Measurements from ENCODE around the gene LAMA4.

LAMA4 gene

DNA sequence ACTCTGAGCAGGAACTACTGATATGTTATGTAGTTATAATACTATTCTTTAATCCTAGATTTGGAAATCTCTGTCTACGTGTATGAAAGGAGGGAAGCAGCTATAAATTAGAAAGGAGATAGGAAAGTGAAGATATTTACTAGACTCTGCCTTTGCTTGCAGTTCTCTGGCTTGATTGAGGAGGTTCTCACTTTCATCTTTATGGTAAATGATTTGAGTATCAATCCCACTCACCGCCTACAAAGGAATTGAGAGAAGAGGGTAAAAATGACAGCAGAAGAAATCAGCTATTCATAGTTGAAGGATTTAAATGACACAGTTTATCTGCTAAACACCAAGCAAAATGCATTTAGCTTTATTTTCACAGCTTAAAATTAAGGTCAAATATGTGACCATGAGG lies 99.7 kb downstream of the LAMA4 start:
- DNase-seq (ENCODE audit: low read depth in 1 of 2, low spot score in 1 of 2), result no peak

DNA sequence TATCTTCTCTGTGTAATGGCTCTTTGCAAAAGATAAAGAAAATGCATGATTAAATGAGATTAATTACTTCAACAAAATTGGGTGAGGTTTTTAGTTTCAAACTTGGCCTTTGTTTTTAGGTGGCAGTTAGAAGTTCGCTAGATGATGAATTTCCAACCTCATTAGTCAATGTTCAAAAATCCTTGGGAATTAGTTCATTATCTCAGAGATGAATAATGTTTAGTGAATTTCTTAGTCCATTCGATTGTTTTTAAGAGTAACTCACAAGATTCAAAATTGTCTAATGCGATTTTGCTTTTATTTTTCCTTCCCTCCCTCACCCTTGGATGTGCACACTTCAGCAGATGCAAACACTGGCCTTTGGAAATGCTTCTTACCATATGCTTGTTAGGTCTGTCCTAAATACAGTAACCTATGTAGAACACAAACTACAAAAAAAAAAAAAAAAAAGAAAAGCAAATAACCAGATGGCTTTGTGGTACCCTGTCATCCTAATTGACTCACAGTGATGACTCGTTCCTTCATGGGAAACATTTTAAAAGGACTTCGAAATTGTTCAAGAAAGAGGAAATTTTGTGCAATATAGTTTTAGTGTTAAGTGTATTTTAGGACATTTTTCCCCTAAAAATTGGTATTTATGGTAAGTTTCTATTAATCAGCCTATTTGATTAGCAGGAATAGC lies 100.3 kb downstream of the LAMA4 start:
- no peak for DNase-seq (ENCODE audit: low read depth in 1 of 2, low spot score in 1 of 2)

DNA sequence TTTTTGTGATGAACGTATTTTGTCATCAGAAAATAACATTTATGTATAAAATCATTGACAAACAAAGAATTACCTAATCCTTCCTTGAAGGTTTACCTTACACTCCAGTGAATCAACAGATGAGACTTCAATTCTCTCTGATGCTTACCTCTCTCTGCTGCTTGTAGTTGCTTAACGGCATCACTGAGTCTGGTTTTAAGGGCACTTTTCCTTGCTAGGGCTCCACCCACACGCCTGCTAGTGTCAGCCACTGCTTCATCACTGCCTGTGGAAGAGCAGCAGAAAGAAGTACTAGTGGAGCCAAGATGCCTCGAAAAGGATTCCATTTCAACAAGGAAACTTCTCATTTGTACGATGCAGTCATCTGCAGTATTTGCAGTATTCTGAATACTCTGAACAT lies 104.0 kb downstream of the LAMA4 start:
- no peak for DNase-seq (ENCODE audit: low read depth in 1 of 2, low spot score in 1 of 2)

DNA sequence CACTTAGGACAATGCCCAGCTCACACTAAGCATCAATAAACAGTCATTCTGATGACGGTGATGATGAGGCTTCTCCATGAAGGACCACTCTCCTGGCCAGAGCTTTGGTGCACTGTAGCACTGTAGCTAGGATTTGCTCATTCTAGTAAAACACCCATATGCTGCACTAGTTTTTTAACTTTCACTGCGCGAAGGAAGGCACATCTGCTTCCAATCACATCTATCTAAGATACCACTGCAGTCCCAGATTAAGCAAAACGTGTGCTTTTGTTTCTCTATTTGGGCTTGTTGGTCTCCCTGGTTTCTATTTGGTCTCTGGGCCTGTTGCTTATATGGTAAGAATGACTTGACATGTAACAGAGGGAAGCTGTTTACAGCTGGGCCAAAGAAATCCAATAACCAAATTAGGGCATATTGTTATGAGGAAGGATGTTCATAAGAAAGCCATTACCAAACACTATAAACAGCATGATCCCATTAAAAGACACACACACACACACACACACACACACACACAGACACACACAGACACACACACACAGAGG lies 104.6 kb downstream of the LAMA4 start:
- DNase-seq (ENCODE audit: low read depth in 1 of 2, low spot score in 1 of 2), result no peak

DNA sequence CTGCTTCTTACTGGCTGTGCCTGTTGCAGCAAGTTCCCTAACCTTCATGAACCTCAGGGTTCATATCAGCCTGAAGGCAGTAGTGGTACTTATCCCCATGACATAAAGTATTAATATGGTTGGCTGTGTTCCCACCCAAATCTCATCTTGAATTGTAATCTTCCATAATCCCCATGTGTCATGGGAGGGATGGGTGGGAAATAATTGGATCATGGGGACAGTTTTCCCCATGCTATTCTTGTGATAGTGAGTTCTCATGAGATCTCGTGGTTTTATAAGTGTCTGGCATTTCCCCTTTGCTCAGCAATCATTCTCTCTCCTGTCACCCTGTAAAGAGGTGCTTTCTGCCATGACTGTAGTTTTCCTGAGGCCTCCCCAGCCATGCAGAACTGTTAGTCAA lies 105.1 kb downstream of the LAMA4 start:
- no peak for DNase-seq (ENCODE audit: low read depth in 1 of 2, low spot score in 1 of 2)

DNA sequence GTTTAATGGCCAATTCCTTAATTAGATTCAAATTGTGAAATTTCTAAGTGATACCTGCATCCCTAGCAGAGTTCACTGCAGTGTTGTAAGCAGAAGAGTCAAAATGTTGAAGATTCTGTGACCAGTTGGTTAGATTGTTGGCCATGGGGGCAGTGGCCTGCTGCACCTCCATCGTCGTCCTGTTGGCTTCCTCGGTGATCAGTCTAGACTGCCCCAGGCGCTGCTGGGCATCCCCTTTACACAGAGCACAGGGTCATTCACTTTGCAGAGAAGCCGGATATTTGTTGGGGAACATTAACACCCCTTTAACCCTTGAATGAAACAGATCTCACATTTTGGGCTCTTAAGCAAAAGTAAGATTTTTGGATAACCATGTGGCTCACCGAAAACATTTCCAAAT lies 106.3 kb downstream of the LAMA4 start:
- DNase-seq (ENCODE audit: low read depth in 1 of 2, low spot score in 1 of 2), result no peak

DNA sequence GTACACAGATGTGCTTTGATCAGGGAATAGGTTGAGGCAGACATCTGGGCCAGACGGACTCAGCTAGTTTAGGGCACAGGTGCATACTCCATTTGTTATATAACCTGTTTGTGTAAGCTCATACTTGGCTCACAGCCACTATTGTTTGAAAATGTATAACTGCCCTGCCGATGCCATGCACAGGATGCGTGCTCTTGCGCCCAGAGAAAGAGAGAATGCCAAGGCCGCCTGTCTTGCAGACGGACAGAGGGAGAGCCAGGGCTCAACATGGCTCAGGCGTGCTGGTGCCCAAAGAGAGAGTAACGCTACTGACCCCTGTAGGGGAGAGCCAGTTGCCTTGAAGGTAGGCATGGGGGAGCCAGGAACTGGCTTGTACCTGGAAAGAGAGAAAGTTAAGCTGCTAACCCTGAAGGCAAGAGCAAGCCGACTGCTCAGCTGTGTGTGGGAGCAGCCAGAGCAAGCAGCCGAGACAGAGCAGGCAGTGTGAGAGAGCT lies 109.2 kb downstream of the LAMA4 start:
- no peak for DNase-seq (ENCODE audit: low read depth in 1 of 2, low spot score in 1 of 2)

DNA sequence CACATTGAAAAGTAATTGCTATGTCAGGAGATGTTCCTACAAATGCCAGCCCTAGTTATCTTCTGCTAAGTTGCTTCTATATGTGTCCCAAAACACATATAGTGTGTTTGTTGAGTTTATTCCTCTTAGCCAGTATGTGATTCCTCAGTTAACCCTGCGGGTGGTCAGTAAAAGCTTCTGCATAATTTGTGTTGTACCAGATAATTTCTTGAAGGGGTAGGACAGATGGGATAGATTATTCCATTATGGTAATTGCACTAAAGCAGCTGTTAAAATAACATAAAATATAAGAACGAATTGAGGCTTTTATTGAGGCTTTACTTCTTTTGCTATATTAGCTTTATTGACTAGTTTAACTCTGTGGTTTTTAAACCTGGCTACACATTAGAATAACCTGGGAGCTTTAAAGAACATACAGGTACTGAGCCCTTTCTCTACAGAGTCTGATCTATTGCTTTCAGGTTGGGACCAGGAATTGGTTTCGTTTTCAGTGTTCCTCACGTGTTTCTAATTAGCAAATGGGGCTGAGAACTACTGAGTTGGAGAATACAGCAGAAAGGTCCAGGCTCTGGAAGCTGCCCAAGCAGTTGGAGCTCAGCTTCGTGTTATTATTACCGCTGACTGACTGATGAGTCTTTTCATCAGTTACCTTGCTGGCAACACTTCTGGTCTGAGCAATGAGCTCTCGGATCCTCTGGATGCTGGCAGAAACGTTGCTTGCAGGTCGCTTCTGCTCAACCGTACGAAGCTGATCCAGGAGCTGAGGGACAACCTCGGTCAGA lies 110.0 kb downstream of the LAMA4 start:
- DNase-seq (ENCODE audit: low read depth in 1 of 2, low spot score in 1 of 2), result no peak

DNA sequence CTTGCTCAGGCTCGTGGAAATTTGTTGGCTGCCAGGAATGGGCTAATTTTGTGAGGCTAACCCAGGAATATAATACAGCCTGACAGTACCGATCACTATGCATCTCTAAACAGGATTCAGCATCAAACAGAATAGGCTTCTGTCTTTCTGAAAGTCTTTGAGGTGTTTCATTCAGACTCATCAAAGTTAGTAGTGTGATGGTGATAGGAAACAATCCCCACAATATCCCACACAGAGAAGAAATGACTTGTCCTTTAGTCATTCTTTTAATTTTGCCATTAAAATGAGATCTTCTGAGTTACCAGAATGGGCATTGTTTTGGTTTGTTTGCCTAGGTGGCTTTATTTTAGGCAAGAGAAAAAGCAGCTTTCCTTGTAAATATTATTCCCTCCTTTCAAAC lies 112.7 kb downstream of the LAMA4 start:
- no peak for DNase-seq (ENCODE audit: low read depth in 1 of 2, low spot score in 1 of 2)

DNA sequence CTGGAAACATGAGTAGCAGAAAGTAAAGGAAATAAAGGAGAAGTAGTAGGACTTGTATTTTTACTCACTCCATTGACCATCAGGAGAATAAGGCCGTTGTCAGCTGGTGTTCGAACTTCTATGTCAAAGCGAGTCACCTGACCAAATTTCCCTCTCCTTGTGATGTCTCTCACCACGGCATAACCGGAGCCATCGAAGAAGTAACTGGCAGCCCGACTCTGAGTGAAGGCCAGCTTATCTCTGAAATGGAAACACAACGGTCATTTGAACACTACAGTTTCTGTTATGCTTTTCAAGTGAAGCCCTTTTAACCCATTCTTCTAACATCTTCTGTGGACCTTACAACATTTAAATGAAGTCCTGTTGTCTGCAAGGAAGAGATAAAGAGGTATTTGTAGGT lies 115.3 kb downstream of the LAMA4 start:
- no peak for DNase-seq (ENCODE audit: low read depth in 1 of 2, low spot score in 1 of 2)

DNA sequence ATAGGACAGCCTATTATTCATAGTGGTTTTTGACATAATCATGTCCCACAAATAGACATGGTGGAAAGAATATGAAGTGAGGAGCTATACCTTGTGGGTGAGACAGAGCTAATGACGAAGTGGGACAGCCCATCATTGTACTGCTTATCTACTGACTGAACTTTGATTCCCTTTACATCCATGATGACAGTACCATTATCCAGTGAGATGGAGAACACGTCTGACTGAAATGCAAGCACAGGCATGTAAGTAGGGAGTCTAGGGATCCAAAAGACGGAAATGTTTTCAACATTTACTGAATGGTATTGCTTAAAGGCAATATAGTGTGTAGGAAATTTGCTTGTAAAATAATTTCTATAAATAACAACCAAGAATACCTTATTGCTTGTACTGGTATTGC lies 123.5 kb downstream of the LAMA4 start:
- no peak for DNase-seq (ENCODE audit: low read depth in 1 of 2, low spot score in 1 of 2)

DNA sequence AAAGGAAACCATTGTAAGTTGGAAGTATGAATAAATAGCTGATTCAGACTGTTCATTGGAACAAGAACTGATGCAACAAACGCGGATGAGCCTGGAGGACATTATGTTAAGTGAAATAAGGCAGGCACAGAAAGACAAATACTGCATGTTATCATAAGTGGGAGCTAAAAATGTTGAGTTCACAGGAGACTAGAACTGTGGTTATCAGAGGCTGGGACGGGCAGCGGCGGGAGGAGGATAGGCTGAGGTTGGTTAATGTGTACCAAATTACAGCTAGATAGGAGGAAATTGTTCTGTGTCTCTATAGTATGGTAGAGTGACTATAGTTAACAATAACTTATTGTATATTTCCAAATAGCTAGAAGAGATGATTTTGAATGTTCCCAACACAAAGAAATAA lies 126.2 kb downstream of the LAMA4 start:
- no peak for DNase-seq (ENCODE audit: low read depth in 1 of 2, low spot score in 1 of 2)

DNA sequence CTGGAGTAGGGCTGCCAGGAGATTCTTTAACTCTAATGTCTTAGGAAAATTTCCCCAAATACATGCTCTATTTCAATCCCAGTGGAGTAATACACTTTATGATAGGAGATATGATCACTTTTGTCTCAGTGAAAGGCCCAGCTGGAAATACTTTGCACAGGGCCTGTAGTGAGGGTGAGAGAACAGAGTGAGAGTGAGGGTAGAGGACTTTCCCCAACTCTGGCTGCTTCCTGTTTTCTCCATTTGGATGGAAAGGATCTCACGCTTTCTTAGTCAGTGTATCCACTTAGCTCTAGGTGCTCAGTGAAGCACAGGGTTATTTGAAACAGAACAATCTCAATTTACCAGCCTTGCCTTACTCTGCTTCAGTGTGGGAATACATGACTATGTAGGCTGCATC lies 130.4 kb downstream of the LAMA4 start:
- no peak for DNase-seq (ENCODE audit: low read depth in 1 of 2, low spot score in 1 of 2)

DNA sequence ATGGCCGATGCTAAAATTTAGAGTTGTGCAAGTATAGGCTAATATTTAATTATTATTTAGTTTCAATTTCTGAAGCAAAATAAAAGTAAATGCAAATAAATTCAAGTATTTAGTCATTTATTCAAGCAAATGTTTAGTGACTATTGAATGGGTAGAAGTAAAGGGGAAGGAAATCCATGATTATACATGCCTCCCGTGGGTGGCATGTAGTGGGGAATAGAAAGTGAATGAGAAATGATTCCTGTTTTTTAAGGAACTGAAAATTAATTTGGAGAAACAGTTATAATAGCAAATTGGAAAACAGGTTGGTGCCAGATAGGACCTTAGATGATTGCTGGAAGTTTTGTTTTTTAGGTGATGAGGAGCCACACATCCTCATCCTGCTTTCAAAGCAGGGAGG lies 131.6 kb downstream of the LAMA4 start:
- DNase-seq (ENCODE audit: low read depth in 1 of 2, low spot score in 1 of 2), result no peak

DNA sequence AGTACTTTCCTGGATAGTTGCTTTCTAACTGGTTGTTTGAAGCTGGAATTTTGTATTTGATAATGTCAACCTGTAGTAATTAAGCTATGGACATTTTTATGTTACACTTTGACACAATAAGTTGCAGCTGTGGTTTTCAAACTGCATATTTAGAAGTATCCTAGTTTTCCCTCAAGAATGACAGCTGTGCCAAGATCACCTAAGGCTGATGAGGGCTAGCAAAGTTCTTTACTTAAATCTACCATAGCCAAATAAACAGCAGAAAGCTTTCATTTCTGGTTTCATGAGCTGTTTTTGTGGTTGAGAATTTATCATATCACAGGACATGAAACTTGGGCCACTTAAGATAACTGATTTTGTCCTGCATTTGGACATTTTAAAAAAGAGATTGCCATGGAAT lies 136.3 kb downstream of the LAMA4 start:
- DNase-seq (ENCODE audit: low read depth in 1 of 2, low spot score in 1 of 2), result no peak

DNA sequence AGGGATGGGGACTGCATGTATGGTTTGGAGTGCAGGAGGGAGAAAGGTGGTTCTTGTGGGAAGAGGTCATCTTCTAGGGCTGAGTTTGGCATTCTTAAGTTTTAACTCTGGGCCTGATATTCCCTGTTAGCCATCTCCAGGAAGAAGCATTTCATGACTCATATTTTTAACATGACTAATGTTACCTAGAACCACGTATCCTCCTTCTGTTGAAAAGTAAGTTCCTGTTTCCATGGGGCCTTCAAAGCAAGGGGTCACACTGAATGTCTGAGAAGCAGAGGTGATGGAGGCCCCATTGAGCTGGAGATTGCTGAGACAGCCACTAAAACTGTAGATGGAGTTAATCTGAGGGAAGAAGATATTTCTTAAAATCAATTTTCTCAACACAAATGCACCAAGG lies 136.8 kb downstream of the LAMA4 start:
- no peak for DNase-seq (ENCODE audit: low read depth in 1 of 2, low spot score in 1 of 2)

DNA sequence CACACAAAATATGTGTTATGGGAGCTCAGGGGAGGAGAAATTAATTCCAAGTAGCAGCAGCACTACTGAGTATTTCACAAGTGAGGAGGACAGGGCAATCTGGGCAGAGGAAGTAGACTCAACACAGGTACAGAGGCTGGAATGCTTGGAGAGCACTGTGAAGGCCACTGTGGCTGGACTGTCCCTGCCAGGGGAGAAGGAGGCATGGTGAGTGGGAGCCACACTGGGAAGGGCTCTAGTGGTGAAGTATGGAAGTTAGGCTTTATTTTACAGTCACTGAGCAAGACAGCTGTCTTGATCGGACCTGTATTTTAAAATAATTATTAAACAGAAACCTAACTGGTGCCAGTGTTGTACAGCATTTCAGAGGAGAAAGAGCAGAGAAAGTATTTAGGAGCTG lies 138.1 kb downstream of the LAMA4 start:
- DNase-seq (ENCODE audit: low read depth in 1 of 2, low spot score in 1 of 2), result no peak

DNA sequence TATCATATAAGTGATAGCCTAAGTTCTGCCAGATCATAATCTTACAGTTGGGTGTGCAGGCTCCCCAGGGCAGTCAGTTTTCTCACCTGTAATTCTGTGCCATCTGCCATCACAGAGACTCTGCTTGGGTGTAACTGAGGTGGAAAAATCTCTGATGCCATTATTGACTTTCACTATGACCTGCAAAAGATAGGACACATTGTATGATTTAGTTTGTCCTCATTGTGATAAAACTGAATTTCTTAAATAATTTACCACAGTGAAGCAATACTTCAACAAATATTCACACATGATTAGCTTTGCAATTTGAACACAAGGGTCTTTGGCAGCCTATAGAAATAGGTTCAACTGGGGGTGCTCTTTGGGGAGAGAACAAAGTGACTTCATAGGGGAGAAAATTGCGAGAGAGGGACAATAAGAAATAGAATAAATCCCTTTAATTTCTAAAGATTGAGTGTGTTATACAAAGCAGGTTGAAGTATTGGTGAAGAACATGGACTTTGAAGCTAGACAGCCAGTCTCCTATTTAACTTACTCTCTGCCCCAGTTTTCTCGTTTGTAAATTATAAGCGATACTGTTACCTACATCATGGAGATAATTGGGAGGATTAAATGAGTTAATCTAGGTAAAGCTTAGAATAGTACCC lies 139.7 kb downstream of the LAMA4 start:
- DNase-seq (ENCODE audit: low read depth in 1 of 2, low spot score in 1 of 2), result no peak

DNA sequence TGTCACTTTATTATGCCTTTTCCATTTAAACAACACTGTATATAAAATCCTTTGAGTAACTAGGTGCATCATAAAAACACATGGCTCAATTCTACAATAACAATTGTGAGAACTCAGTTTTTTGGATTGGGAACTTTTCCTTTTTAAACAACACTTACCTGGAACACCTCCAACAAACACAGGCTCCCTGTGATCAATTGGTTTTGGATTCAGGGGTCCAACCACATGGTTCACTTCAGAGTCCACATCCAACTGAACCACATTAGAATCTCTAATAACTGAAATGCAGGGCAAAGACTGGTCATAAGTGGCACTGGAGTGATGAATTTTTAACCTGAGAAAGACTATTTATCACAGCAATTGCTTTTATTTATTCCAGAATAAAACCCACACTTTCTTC lies 140.4 kb downstream of the LAMA4 start:
- DNase-seq (ENCODE audit: low read depth in 1 of 2, low spot score in 1 of 2), result no peak

DNA sequence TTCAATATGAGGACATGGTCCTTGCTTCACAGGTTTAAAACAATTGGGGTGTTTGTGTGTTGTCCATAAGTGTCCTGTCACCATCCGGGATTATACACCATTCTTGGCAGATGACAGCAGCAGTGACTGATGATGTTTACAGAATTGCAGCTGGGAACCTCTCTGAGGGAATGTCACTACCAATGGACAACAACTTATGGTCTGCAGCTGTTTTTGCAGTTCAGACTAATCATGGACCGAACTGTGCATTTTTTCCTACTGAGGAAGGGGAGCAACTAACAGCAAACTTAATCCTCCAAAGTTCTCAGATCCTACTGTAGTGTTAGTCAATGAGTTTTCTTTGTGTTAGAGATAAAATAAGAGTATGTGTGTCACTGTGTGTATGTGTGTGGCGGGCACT lies 140.9 kb downstream of the LAMA4 start:
- no peak for DNase-seq (ENCODE audit: low read depth in 1 of 2, low spot score in 1 of 2)

DNA sequence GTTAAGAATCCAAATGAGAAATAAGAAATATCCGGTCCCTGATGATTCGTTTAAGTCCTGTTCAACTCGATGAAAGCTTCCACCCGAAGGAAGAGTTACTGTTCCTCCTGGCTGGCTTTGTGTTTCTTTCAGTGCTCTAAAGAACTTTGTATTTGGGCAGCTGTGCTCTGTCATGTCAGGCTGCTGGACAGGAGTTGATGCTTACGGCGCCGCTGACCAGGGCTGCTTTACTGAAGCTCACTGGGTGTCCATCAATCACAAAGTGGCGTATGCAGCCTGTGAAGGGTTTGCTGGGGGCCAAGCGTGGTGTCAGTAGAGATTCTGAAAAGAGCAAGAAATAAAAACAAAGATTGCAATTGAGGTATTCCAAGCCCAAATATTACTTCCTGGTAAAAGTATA lies 145.1 kb downstream of the LAMA4 start:
- DNase-seq (ENCODE audit: low read depth in 1 of 2, low spot score in 1 of 2), result no peak

DNA sequence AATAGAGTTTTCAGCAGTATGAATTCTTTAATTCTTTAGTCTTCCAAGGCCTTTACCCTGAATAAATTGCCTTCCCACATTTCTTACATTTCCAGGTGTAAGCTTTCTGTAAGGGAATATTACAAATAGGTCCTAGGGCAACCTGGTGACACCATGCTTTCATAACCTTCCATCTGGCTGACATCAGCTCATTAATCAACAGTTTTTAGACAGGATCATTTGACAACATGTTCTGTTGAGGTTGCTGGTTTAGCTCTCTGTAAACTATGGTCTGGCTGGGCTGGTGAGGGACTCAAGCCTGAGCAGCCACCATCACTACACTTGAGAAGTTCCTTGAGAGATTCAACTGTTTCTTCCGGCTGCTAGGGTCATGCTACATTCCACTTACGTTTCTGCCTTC lies 147.8 kb downstream of the LAMA4 start:
- DNase-seq (ENCODE audit: low read depth in 1 of 2, low spot score in 1 of 2), result no peak
